Neuronal stem cell (in vitro differentiated cells): ENCODE results near the gene RPGRIP1.
A peak's percentile ranks its signal among the peaks of the same experiment; 100 is the strongest.

ENCODE experiments used
- DNase-seq: peaks from one replicate; pipeline ENCODE4 v3.0.0-alpha.2; 2013; ENCODE audit warnings: low spot score
- H2AFZ ChIP-seq: one replicate; pipeline ENCODE4 v1.6.1; 2013; ENCODE audit warnings: mild to moderate bottlenecking, low read length, inconsistent platforms
- H2AK5ac ChIP-seq: 2 replicates; pipeline ENCODE4 v1.6.1; 2013; ENCODE audit warnings: low read depth, mild to moderate bottlenecking, inconsistent platforms, low read length, moderate library complexity, mixed read lengths
- H2BK120ac ChIP-seq: 2 replicates; pipeline ENCODE4 v1.6.1; 2013; ENCODE audit warnings: low read depth, mild to moderate bottlenecking, inconsistent platforms, low read length, moderate library complexity, mixed read lengths
- H2BK12ac ChIP-seq: one replicate; pipeline ENCODE4 v1.6.1; 2013; ENCODE audit warnings: low read length, inconsistent platforms
- H2BK15ac ChIP-seq: 2 replicates; pipeline ENCODE4 v1.6.1; 2013; ENCODE audit warnings: mild to moderate bottlenecking, low read length, inconsistent platforms, mixed read lengths
- H2BK5ac ChIP-seq: one replicate; pipeline ENCODE4 v1.6.1; 2013; ENCODE audit warnings: inconsistent platforms, mild to moderate bottlenecking, low read length, moderate library complexity
- H3K14ac ChIP-seq: one replicate; pipeline ENCODE4 v1.6.1; 2013; ENCODE audit warnings: low read length, inconsistent platforms
- H3K18ac ChIP-seq: 2 replicates; pipeline ENCODE4 v1.6.1; 2013; ENCODE audit warnings: low read length, inconsistent platforms
- H3K23ac ChIP-seq: 2 replicates; pipeline ENCODE4 v1.6.1; 2013; ENCODE audit warnings: low read depth, mild to moderate bottlenecking, mixed read lengths, low read length, inconsistent platforms; ENCODE audit not compliant: poor library complexity
- H3K27ac ChIP-seq: replicated peaks from 3 replicates; pipeline ENCODE4 v1.5.1; 2013; ENCODE audit warnings: low read length, inconsistent platforms
- H3K27me3 ChIP-seq, 3 experiments: 2 replicates each; pipeline ENCODE4 v1.6.1; 2013; ENCODE audit warnings: low read length in 3 of 3, mild to moderate bottlenecking in 2 of 3, inconsistent platforms in 1 of 3, low read depth in 1 of 3, mixed read lengths in 1 of 3, moderate library complexity in 1 of 3; ENCODE audit not compliant: control insufficient read depth in 3 of 3, insufficient read depth in 3 of 3
- H3K36me3 ChIP-seq, 2 donors: replicated peaks in 1 of 2; 2 replicates each; pipeline ENCODE4 v1.6.1; 2013; ENCODE audit warnings: low read length in 2 of 2; ENCODE audit not compliant: control insufficient read depth in 2 of 2, insufficient read depth in 2 of 2
- H3K4ac ChIP-seq: 2 replicates; pipeline ENCODE4 v1.6.1; 2013; ENCODE audit warnings: inconsistent platforms, mild to moderate bottlenecking, low read length, moderate library complexity
- H3K4me1 ChIP-seq, 2 donors: 1 replicate in 1 of 2; 2 replicates in 1 of 2; pipeline ENCODE4 v1.6.1; 2013; ENCODE audit warnings: low read length in 2 of 2, low read depth in 1 of 2; ENCODE audit not compliant: control insufficient read depth in 2 of 2, insufficient read depth in 1 of 2
- H3K4me2 ChIP-seq: one replicate; pipeline ENCODE4 v1.6.1; 2013; ENCODE audit warnings: mild to moderate bottlenecking, low read length, inconsistent platforms; ENCODE audit not compliant: insufficient read depth, poor library complexity, severe bottlenecking
- H3K4me3 ChIP-seq, 2 donors: 2 replicates each; pipeline ENCODE4 v1.5.1; 2013; ENCODE audit warnings: low read length in 2 of 2, mild to moderate bottlenecking in 2 of 2, inconsistent platforms in 1 of 2, moderate library complexity in 1 of 2
- H3K79me1 ChIP-seq: one replicate; pipeline ENCODE4 v1.6.1; 2013; ENCODE audit warnings: low read depth, mild to moderate bottlenecking, inconsistent platforms, low read length, moderate library complexity
- H3K9ac ChIP-seq: one replicate; pipeline ENCODE4 v1.6.1; 2013; ENCODE audit warnings: mild to moderate bottlenecking, low read depth, low read length, inconsistent platforms; ENCODE audit not compliant: poor library complexity
- H3K9me3 ChIP-seq, 2 donors: replicated peaks in 1 of 2; 2 replicates each; pipeline versions ENCODE3 to v1.6.1; 2013; ENCODE audit warnings: low read length in 2 of 2, mild to moderate bottlenecking in 2 of 2, inconsistent platforms in 1 of 2, low read depth in 1 of 2, mixed read lengths in 1 of 2, moderate library complexity in 1 of 2; ENCODE audit not compliant: control insufficient read depth in 2 of 2, insufficient read depth in 1 of 2
- H4K8ac ChIP-seq: one replicate; pipeline ENCODE4 v1.6.1; 2013; ENCODE audit warnings: low read depth, mild to moderate bottlenecking, inconsistent platforms, low read length, moderate library complexity
- H4K91ac ChIP-seq: one replicate; pipeline ENCODE4 v1.6.1; 2013; ENCODE audit warnings: low read length, low read depth, mild to moderate bottlenecking, inconsistent platforms; ENCODE audit not compliant: poor library complexity
- WGBS, 2 donors: extraction: QIAGEN DNeasy Blood & Tissue Kit; methylation state at CpG; one replicate each; pipeline ENCODE4 v1.1.7; 2013; ENCODE audit warnings: missing lambda C conversion rate in 2 of 2, mixed read lengths in 1 of 2; ENCODE audit not compliant: insufficient read length in 2 of 2, insufficient replicate concordance in 1 of 2; ENCODE audit errors: extremely low coverage in 2 of 2; 5-methylcytosine and 5-hydroxymethylcytosine counted together

The RPGRIP1 gene

DNA sequence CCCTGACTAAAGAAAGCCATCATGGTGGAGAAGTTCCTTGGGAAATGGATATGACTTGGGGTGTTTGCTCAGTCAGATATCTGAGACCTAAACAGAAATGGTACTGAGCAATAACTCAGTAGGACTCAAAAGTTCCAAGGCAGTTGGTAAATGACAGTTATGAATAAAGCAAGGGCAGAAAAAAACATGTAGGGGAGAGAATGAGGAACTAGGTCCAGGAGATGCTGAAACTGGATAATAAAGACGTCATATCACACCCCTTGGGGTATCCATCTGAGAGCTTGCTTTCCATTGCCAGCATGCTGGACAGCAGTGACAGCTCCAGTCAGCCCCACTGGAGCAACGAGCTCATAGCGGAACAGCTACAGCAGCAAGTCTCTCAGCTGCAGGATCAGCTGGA lies 37.5 kb downstream of the RPGRIP1 start:
- Histone ChIP-seq H3K36me3 (no peaks in the 10 kb centered on the region), H3K79me1 (no peaks in the 10 kb centered on the region), H4K91ac (no peak overlapping the region), H3K4ac (no peak overlapping the region), H2AFZ (no peak overlapping the region), H3K9me3 (no peaks in the 10 kb centered on the region), H3K27me3 (peaks cover 0 to 1% (median 0%) of the 10 kb centered on the region in 3 experiments), H3K4me1 (no peaks in the 10 kb centered on the region), H3K27ac (no peak overlapping the region), H3K4me2 (no peak overlapping the region), H2BK5ac (no peak overlapping the region), H3K4me3 (no peak overlapping the region), H3K14ac (no peak overlapping the region), H2BK12ac (no peak overlapping the region), H2AK5ac (no peak overlapping the region), H2BK15ac (no peak overlapping the region), H4K8ac (no peak overlapping the region), H2BK120ac (no peak overlapping the region), H3K18ac (no peak overlapping the region), H3K23ac (no peak overlapping the region), H3K9ac (no peak overlapping the region)
- no CpG with 5 or more reads among the region's 3 CpGs for WGBS, 2 donors
- no peak for DNase-seq

DNA sequence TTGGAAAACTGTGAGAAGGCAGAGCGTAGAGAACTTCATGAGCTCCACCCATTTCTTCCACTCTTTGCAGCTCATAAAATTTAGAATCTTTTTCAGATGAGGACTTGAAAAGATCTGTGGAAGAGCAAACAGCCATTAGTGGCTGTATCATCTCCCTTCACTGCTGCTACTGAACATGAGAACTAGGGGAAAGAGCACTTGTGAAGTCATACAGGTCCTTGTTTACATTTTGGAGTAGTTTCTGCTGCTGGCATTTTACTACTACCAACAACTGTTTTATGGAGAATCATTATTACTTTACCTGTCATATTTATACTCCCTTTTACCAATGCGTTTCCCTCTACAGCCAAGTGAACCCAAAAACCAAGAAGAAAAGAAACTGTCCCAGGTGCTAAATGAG lies 41.0 kb downstream of the RPGRIP1 start:
- Histone ChIP-seq H3K4ac (no peak overlapping the region), H2BK15ac (no peak overlapping the region), H3K79me1 (no peaks in the 10 kb centered on the region), H2AFZ (no peak overlapping the region), H2BK12ac (no peak overlapping the region), H3K9me3 (no peaks in the 10 kb centered on the region), H3K23ac (no peak overlapping the region), H3K27me3 (peaks cover 0 to 20% (median 1%) of the 10 kb centered on the region in 3 experiments), H3K4me1 (no peaks in the 10 kb centered on the region), H3K9ac (no peak overlapping the region), H3K18ac (no peak overlapping the region), H2BK5ac (no peak overlapping the region), H2AK5ac (no peak overlapping the region), H3K14ac (no peak overlapping the region), H3K27ac (no peak overlapping the region), H4K8ac (no peak overlapping the region), H3K4me3 (no peak overlapping the region), H3K4me2 (no peak overlapping the region), H4K91ac (no peak overlapping the region), H2BK120ac (no peak overlapping the region), H3K36me3 (no peaks in the 10 kb centered on the region)
- DNase-seq: no peak
- no CpG with 5 or more reads among the region's 2 CpGs for WGBS, 2 donors

DNA sequence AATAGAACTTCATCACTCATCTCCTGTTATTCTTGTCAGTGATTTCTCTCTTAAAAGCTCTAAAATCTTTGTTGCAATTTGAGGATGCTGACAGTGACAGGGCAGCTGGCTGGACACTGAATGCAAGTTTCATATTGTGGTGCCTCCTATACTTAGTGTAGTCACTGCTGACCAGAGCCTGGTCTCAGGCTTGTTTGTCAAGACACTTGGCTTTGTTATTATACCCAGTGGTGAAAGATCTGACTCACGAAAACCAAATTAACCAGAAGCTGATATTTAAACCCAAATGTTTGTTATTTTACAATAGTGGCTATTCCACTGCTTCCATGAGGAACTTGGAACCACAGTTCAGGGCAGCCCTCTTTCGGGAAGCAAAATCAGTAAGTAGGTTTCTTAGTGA lies 42.8 kb downstream of the RPGRIP1 start:
- no CpG with 5 or more reads among the region's 2 CpGs for WGBS, 2 donors
- no peaks in the 10 kb centered on the region for H3K79me1 ChIP-seq

DNA sequence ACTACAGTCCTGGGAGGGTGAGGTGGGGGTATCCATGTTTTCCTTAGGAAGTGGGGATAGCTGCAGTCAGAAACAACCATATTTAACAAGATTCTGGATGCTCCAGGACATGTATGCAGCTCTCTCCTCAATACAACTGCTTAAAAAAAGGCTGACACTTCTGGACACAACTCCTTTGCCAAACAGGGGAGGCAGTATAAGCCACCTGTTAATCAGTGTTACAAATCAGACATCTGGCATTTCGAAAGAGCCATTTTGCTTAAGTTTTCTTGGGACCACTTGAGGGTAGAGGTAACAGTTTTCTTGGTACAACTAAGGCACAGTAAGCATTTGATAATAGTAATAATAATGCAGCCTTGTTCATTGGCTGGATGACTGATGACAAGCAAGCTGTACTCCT lies 47.1 kb downstream of the RPGRIP1 start:
- WGBS, 2 donors: no CpG with 5 or more reads among the region's 1 CpG

More for the DNA sequence above, 42.8 kb downstream of the RPGRIP1 start:
- Histone ChIP-seq H2BK5ac (no peak overlapping the region), H3K14ac (no peak overlapping the region), H2BK15ac (no peak overlapping the region), H3K23ac (no peak overlapping the region), H4K8ac (no peak overlapping the region), H4K91ac (no peak overlapping the region), H3K4me2 (no peak overlapping the region), H3K18ac (no peak overlapping the region), H3K9ac (no peak overlapping the region), H3K36me3 (no peaks in the 10 kb centered on the region), H3K9me3 (no peaks in the 10 kb centered on the region), H2BK120ac (no peak overlapping the region), H3K27ac (no peak overlapping the region), H3K27me3 (peaks cover 0 to 29% (median 1%) of the 10 kb centered on the region in 3 experiments), H3K4me1 (no peaks in the 10 kb centered on the region), H2AK5ac (no peak overlapping the region), H2BK12ac (no peak overlapping the region), H3K4ac (no peak overlapping the region), H2AFZ (no peak overlapping the region), H3K4me3 (no peak overlapping the region)
- no peak for DNase-seq

More for the DNA sequence above, 47.1 kb downstream of the RPGRIP1 start:
- Histone ChIP-seq H3K4me3 (no peak overlapping the region), H3K9ac (no peak overlapping the region), H2BK5ac (no peak overlapping the region), H3K14ac (no peak overlapping the region), H3K36me3 (no peaks in the 10 kb centered on the region), H3K9me3 (no peaks in the 10 kb centered on the region), H2BK15ac (no peak overlapping the region), H4K8ac (no peak overlapping the region), H2BK120ac (no peak overlapping the region), H2AK5ac (no peak overlapping the region), H3K27ac (no peak overlapping the region), H3K4me1 (no peaks in the 10 kb centered on the region), H4K91ac (no peak overlapping the region), H2AFZ (peak overlapping the region; percentile 53), H3K79me1 (no peaks in the 10 kb centered on the region), H2BK12ac (no peak overlapping the region), H3K4me2 (no peak overlapping the region), H3K4ac (no peak overlapping the region), H3K27me3 (peaks cover 0 to 29% (median 1%) of the 10 kb centered on the region in 3 experiments), H3K18ac (no peak overlapping the region), H3K23ac (no peak overlapping the region)
- DNase-seq: no peak
